GM19193 (cell line): Measurements from ENCODE around the gene UROC1.

Experiments
- POLR2A ChIP-seq: IDR thresholded peaks from 4 replicates; pipeline ENCODE4 v1.6.1; 2011; ENCODE audit not compliant: insufficient read depth, insufficient read length; ENCODE audit errors: extremely low read depth

Gene UROC1

GRCh38 chr3:126463521-126463920, 54.1 kb downstream of the UROC1 start:
- TF ChIP-seq POLR2A: no peak

DNA sequence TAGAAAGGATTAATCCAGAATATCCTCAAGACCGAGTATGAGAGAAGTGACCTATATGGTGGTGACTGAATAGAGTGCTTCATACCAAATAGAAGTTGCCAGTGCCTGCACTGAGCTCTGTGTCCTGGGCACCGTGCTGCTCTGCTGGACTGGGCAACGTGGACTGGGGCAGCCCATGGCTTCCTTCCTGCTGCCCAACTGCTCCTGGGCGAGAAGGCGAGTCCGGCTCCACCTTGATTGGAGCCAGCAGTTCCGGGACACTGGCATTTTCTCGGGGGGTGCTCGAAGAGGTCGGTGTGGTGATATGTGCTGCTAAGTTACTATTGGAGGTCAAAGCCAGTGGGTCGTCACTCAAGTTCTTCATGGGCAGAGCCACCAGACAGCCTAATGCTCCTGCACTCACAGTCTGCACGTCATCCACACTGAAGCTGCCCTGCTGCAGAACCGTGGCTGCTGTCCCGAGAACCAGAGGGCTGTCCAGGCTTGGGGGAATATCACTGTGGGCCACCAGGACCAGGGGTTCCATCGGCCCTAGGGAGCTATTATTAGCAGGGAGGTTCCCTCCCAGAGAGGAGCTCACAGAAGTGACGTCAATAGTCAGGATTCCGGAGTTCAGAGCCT, 56.0 kb downstream of the UROC1 start:
- no peak for TF ChIP-seq POLR2A

GRCh38 chr3:126460381-126460780, 57.2 kb downstream of the UROC1 start:
- no peak for TF ChIP-seq POLR2A

- TF ChIP-seq POLR2A: no peak
These were observed 57.8 kb downstream of the UROC1 start for GRCh38 chr3:126459763-126460127.

- TF ChIP-seq POLR2A: no peak
These were observed 58.3 kb downstream of the UROC1 start for GRCh38 chr3:126459111-126459762.

DNA sequence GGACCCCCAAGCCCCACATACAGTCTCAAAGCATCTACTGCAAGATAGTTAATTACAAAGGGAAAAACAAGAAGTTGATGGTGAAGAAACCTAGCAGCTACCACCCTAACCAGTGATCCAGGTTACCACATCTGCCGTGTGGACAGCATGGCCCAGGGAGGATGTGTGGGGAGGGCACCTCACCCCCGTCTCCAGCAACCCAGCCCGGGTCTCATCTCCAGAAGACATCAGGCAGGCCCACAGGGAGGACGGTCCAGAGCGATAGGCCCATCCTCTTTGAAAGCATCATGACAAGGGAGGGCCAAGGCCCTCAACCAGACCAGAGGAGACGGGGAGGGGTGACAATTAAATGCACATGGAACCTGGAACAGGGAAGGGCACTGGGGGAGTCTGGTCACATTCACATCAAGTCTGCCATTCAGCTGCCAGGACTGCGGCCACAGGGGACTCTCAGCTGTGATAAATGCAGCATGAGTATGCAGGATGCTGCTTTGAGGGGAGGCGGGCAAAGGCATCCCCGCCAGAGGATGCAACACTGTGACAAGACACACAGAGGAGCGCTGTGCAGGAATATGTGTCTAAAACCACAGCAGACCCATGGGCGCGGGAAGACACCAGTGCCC, 60.7 kb downstream of the UROC1 start:
- no peak for TF ChIP-seq POLR2A

- TF ChIP-seq POLR2A: no peak
These were observed 61.4 kb downstream of the UROC1 start for GRCh38 chr3:126456211-126456610.

DNA sequence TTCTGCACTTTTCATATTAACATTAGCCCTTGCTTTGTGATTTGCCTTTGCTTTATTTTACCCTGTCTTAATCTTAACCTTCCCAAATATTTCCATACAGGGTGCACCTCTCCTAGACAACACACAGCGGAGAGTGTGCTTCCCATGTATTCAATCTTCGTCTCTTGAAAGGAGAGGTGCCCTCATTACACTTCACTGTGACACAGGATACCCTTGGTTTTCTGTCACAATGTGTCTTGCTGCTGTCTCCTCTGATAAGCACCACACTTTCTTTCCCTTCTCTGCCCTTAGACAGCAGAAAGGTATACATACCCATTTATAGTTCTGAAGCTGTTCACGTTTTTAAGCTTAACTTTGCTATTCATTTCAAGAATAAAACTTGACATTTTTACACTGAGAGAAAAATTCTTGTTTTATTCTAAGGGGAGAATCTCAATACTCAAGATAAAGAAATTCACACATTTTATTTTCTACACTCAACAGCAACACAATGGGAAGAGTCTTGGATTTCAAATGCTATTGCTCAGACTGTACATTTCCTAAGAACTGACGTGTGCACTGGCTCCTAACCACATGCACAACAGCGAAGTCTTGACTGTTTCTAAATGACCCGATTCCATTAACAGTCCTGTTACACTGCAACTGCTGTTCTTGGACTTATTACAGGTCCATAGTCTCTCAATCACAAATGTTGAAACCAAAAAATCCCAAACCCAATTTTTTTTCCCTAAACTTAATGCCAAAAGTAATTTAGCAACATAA, 63.0 kb downstream of the UROC1 start:
- TF ChIP-seq POLR2A: no peak

- no peak for TF ChIP-seq POLR2A
These were observed 63.5 kb downstream of the UROC1 start for GRCh38 chr3:126454025-126454424.

DNA sequence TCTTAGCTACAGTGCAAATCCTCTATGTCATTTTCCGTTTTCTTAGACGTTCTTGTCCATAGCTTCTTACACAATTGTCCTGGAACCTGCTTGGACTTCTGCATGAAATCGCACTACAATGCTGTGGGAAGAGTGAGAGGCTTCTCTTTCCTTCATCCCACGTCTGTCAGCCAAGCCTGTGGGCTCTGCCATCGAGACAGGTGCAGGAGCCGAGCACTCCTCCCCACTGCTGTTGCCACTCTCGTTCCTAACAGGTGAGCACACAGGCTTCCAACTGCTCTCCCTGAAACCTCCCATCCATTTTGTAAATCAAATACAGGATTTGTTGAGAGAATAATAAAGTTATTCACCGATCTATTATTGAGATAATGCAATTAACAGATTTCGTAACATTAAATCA, 65.4 kb downstream of the UROC1 start:
- TF ChIP-seq POLR2A: no peak

DNA sequence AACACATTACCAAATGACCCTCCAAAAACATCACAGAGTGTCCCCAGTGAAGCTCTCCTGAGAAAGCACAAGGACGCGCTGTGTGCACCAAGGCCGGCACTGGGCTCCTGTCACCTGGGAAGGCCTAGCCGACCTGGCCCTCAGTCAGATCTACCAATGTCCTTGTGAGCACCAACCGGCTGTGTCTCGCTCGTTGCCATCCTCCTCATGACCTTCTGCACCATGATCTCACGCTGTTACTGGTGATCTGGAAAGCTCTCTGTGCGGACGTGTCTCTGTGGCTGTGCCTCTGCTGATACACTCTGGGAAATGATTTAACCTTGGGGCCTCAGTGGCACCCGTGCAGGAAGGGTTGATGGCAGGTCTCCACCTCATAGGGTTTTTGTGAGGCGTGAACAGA, 66.1 kb downstream of the UROC1 start:
- TF ChIP-seq POLR2A: no peak

GRCh38 chr3:126450744-126451143, 66.8 kb downstream of the UROC1 start:
- no peak for TF ChIP-seq POLR2A

GRCh38 chr3:126450219-126450618, 67.4 kb downstream of the UROC1 start:
- no peak for TF ChIP-seq POLR2A

DNA sequence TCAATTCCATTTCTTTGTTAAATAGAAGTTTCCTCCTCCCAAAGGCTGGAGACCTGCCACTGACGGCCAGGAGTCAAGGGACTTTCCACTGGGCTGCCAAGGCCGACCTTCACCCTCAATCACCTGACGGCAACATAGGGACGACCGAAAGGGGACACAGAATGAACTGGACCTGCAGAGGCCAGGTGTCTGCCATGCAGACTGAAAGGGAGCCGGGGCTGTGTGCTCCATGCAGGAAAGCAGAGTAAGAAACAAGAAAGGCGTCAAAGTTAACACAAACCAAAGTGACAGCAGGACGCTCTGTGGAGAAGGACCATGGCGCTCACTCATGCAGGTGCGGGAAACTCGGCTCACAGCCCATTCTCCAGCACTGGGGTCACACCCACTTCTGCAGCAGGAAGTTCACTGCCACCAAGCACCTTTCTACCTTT, 67.9 kb downstream of the UROC1 start:
- TF ChIP-seq POLR2A: no peak

- no peak for TF ChIP-seq POLR2A
These were observed 68.7 kb downstream of the UROC1 start for GRCh38 chr3:126448893-126449180.
